ENCODE results near the gene GLG1. TPM values are rescaled to one million over a fixed set of nuclear protein-coding genes. Genes with fewer than 3 reads are reported as not detected.
"Not testable (repeated sequence)": the region's sequence is repeated elsewhere in the genome, so short reads cannot be mapped to it uniquely, and the experiment has no call there.

The GLG1 gene
- total and polyA plus RNA-seq, 2 experiments from 2014 or later, result 140 to 167 TPM

DNA sequence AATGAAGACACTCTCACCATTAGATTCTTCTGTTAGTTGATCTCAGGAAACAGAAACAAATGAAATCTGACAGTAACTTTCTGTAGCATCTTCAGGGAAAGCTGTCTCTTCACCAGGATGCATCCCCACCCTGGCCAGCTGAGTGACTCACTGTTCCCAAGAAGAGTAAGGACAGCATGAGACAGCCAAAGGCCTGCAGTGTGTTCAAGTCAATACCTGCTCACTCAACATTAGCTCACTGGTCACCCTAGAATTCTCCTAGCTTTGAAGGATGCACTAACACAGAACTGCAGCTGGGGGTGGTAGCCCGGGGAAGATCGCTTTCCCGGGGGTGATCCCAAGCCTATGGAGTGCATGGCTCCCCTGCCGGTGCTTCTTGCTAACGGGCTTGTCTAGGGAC lies 157.4 kb downstream of the GLG1 start:
- no peak for DNase-seq (ENCODE audit: low read depth in 1 of 2, low spot score in 1 of 2)
- TF ChIP-seq, protein P1, sequence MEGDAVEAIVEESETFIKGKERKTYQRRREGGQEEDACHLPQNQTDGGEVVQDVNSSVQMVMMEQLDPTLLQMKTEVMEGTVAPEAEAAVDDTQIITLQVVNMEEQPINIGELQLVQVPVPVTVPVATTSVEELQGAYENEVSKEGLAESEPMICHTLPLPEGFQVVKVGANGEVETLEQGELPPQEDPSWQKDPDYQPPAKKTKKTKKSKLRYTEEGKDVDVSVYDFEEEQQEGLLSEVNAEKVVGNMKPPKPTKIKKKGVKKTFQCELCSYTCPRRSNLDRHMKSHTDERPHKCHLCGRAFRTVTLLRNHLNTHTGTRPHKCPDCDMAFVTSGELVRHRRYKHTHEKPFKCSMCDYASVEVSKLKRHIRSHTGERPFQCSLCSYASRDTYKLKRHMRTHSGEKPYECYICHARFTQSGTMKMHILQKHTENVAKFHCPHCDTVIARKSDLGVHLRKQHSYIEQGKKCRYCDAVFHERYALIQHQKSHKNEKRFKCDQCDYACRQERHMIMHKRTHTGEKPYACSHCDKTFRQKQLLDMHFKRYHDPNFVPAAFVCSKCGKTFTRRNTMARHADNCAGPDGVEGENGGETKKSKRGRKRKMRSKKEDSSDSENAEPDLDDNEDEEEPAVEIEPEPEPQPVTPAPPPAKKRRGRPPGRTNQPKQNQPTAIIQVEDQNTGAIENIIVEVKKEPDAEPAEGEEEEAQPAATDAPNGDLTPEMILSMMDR (IDR thresholded peaks at IDR 0.05; ENCODE audit: low read depth, low read length), result peak; percentile 15
- Histone ChIP-seq H3K27ac (no peak overlapping the region), H3K36me3 (peaks cover 19% of the 10 kb centered on the region), H3K9me3 (ENCODE audit: low read depth) (no peaks in the 10 kb centered on the region), H3K27me3 (no peaks in the 10 kb centered on the region), H3K4me1 (ENCODE audit: low read depth) (no peaks in the 10 kb centered on the region), H3K4me3 (no peak overlapping the region)

DNA sequence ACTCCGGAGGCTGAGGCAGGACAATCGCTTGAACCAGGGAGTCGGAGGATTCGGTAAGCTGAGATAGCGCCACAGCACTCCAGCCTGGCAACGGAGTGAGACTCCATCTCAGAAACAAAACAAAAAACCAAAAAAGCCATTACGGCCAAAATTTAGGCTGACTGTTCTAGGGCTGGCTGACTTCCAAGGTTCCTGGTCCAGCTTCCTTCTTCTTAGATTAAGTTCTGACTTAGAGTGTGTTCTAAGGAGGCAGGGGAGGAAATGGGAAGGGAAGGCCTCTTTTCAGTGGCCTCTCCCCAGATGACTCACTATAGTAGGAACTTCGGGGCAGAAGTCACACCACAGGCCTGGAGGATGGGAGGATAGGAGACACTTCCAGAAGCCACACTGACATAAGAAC lies 157.9 kb downstream of the GLG1 start:
- peak in 1 of 2 donors; percentile 97 for DNase-seq (ENCODE audit: low read depth in 1 of 2, low spot score in 1 of 2)
- Histone ChIP-seq H3K27ac (no peak overlapping the region), H3K27me3 (no peaks in the 10 kb centered on the region), H3K9me3 (ENCODE audit: low read depth) (no peaks in the 10 kb centered on the region), H3K4me1 (ENCODE audit: low read depth) (no peaks in the 10 kb centered on the region), H3K36me3 (peaks cover 19% of the 10 kb centered on the region), H3K4me3 (no peak overlapping the region)
- TF ChIP-seq, protein P1 (IDR thresholded peaks at IDR 0.05; ENCODE audit: low read depth, low read length), result no peak

DNA sequence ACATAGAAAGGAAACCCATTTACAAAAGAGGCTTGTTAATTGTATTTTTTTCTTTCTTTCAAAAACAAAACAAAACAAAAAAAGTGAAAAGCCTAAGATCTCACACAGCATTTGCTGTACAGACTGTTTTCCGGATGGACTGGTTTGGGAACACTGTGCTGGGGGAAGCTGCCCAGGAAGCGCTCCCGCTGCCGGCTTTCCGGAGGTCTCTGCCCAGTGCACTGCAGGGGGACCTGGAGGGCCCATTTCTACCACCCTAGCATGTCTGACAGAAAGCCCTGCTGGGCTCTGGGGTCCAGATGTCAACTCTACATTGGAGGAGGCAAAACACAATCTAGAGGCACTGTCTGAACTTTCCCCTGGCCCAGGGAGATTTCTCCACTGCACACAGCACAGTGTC lies 159.3 kb downstream of the GLG1 start:
- no peak overlapping the region for H3K27ac ChIP-seq

DNA sequence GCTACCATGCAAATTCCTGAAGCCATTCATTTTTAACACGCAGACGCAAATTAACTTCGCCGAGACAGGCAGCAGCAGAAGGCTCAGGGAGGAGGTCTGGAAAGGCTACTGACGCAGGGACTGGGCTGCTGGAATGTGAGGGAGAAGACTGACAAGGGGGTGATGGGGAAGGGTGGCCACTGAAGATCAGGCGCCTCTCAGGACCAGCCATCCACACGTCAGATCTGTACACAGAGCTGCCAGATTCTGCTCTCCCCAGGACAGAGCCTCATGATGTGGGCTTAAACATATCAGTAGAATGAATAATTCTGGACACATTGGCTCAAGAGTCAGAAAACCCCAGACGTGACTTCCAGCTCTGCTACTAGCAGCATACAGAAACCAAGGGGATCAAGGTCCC lies 160.0 kb downstream of the GLG1 start:
- no peak overlapping the region for H3K27ac ChIP-seq
- no peaks in the 10 kb centered on the region for H3K27me3 ChIP-seq
- no peak overlapping the region for H3K4me3 ChIP-seq
- H3K36me3 ChIP-seq, result peaks cover 13% of the 10 kb centered on the region
- H3K9me3 ChIP-seq (ENCODE audit: low read depth), result no peaks in the 10 kb centered on the region
- TF ChIP-seq, protein P1 (IDR thresholded peaks at IDR 0.05; ENCODE audit: low read depth, low read length), result no peak
- no peaks in the 10 kb centered on the region for H3K4me1 ChIP-seq (ENCODE audit: low read depth)
- DNase-seq (ENCODE audit: low read depth in 1 of 2, low spot score in 1 of 2), result no peak

More for the DNA sequence above, 159.3 kb downstream of the GLG1 start:
- TF ChIP-seq, protein P1 (IDR thresholded peaks at IDR 0.05; ENCODE audit: low read depth, low read length), result no peak
- no peaks in the 10 kb centered on the region for H3K27me3 ChIP-seq
- H3K36me3 ChIP-seq, result peaks cover 14% of the 10 kb centered on the region
- H3K4me1 ChIP-seq (ENCODE audit: low read depth), result no peaks in the 10 kb centered on the region
- H3K9me3 ChIP-seq (ENCODE audit: low read depth), result no peaks in the 10 kb centered on the region
- H3K4me3 ChIP-seq, result no peak overlapping the region
- no peak for DNase-seq (ENCODE audit: low read depth in 1 of 2, low spot score in 1 of 2)

DNA sequence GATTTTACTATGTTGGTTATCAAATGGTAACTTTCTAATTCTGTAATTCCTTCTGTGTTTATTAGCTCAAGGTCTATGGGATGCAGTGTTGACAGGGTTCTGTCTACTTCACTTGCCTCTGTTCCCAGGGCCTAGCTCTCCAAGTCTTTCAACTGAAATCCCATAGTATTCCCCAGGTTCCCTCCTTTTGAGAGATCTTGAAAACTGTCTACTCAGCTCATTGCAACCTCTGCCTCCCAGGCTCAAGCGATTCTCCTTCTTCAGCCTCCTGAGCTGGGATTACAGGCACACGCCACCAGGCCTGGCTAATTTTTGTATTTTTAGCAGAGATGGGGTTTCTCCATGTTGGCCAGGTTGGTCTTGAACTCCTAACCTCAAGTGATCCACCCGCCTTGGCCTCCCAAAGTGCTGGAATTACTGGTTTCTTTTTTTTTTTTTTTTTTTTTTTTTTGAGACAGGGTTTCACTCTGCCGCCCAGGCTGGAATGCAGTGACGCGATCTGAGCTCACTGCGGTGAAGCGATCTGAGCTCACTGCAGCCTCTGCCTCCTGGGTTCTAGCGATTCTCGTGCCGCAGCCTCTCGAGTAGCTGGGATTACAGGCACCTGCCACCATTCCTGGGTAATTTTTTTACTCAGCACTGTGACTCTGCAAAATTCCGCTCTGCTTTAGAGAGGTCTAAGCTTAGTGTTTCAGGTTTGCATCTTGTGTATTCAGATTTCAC lies 163.1 kb downstream of the GLG1 start:
- H3K27me3 ChIP-seq; H3K4me3 ChIP-seq; H3K36me3 ChIP-seq; H3K9me3 ChIP-seq (ENCODE audit: low read depth); H3K4me1 ChIP-seq (ENCODE audit: low read depth); H3K27ac ChIP-seq; DNase-seq (ENCODE audit: low read depth in 1 of 2, low spot score in 1 of 2): not testable (repeated sequence)

DNA sequence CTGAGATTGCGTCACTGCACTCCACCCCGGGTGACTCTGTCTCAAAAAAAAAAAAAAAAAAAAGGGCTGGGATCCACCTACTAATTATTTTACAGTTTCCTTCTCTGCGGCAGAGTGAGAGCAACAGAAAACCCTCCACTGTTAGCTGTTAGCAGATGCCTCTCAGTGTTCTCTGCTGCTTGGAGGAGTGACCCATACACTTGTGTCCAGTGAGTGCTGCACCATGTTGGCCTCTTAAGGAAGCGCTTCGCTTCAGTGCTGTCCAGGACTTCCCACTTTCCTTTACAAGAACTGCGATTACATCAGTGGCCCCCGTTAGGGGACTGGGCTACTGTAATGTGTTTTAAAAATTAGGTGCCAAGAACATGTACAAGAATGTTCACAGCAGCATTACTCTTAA lies 167.2 kb downstream of the GLG1 start:
- no peaks in the 10 kb centered on the region for H3K27me3 ChIP-seq
- H3K36me3 ChIP-seq, result peaks cover 2% of the 10 kb centered on the region
- no peak for DNase-seq (ENCODE audit: low read depth in 1 of 2, low spot score in 1 of 2)
- TF ChIP-seq, protein P1 (IDR thresholded peaks at IDR 0.05; ENCODE audit: low read depth, low read length), result no peak
- H3K9me3 ChIP-seq (ENCODE audit: low read depth), result no peaks in the 10 kb centered on the region
- H3K4me3 ChIP-seq, result no peak overlapping the region
- H3K27ac ChIP-seq, result no peak overlapping the region
- no peaks in the 10 kb centered on the region for H3K4me1 ChIP-seq (ENCODE audit: low read depth)
